ENCODE data around the gene GP5. TPM values are rescaled to one million over a fixed set of nuclear protein-coding genes. Genes with fewer than 3 reads are reported as not detected.

The GP5 gene
- total RNA-seq, 4 donors from 2014 or later = not detected

DNA sequence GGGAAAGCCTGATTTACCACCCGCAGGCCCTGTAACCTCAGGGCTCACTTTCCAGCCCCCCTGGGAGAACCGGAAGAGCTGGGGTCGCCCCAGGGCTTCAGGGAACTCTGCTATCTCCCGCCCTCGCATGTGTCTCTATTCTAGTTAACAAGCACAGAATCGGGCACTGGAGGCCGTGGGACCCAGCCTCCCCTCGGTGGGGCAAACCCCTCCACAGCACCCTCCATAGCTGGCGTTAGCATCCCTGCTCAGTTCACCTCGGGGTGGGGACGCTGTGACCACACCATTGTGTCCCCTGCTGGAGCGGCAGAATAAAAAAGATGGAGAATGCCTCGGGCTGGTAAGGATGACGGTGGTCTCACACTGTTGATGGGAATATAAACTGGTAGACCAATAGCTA lies 26.0 kb downstream of the GP5 start:
- no peak for TF ChIP-seq POLR2A (IDR thresholded peaks at IDR 0.05)
- TF ChIP-seq, protein P1, sequence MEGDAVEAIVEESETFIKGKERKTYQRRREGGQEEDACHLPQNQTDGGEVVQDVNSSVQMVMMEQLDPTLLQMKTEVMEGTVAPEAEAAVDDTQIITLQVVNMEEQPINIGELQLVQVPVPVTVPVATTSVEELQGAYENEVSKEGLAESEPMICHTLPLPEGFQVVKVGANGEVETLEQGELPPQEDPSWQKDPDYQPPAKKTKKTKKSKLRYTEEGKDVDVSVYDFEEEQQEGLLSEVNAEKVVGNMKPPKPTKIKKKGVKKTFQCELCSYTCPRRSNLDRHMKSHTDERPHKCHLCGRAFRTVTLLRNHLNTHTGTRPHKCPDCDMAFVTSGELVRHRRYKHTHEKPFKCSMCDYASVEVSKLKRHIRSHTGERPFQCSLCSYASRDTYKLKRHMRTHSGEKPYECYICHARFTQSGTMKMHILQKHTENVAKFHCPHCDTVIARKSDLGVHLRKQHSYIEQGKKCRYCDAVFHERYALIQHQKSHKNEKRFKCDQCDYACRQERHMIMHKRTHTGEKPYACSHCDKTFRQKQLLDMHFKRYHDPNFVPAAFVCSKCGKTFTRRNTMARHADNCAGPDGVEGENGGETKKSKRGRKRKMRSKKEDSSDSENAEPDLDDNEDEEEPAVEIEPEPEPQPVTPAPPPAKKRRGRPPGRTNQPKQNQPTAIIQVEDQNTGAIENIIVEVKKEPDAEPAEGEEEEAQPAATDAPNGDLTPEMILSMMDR (IDR thresholded peaks at IDR 0.05) = no peak
- Histone ChIP-seq H3K27ac (no peak overlapping the region), H3K36me3 (no peaks in the 10 kb centered on the region), H3K4me3 (no peak overlapping the region), H3K9me3 (no peaks in the 10 kb centered on the region), H3K27me3 (no peaks in the 10 kb centered on the region), H3K4me1 (no peaks in the 10 kb centered on the region)
- DNase-seq = no peak

GRCh38 chr3:194370753-194371152 lies 28.3 kb downstream of the GP5 start:
- H3K27me3 ChIP-seq = no peaks in the 10 kb centered on the region
- TF ChIP-seq, protein P1 (IDR thresholded peaks at IDR 0.05) = no peak
- TF ChIP-seq POLR2A (IDR thresholded peaks at IDR 0.05) = no peak
- DNase-seq = no peak
- no peak overlapping the region for H3K4me3 ChIP-seq
- no peak overlapping the region for H3K27ac ChIP-seq
- no peaks in the 10 kb centered on the region for H3K4me1 ChIP-seq
- H3K36me3 ChIP-seq = no peaks in the 10 kb centered on the region
- no peaks in the 10 kb centered on the region for H3K9me3 ChIP-seq

DNA sequence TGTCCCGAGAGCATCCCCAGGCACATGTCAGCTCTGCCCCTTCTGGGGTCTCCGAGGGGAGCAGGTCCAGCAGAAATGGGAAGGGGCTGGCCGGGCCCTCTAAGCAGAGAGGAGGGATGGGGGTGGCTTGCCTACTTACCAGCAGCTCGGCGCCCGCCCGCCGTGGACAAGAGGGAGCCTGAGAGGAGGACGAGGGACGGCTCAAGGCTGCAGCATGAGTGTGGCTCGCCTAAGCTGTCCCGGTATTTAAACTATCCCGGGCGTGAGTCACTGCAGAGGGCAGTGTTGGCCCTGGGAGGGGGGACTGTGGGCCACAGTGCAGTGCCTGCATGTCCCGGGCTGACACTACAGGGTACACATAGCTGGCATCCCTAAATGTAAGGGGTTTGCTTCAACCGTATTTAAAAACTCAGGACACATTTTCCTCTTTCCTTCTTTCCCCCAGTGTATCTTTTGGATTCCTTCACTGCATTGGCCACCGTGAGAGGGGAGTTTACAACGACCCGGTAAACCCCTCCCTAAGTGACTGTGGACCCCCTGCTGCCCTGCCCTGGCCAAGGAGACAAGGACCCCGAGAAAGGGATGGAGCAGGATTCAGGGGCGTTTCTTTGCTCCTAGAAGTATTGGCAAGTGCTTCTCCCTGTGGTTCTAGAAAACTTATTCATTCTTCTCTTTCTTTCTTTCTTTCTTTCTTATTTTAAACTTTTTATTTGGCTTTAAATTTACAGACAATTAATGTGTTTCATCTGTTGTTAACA lies 29.4 kb downstream of the GP5 start, which contains the start of gene LRRC15:
TSS of gene LRRC15 (minus strand) at position 222 of the 758 bp plus-strand sequence. CDS start 8,700 bp downstream, outside the sequence.
- no peak within 1 kb of the TSS for H3K27ac ChIP-seq
- H3K27me3 ChIP-seq = no peaks in the 10 kb centered on the region
- H3K4me3 ChIP-seq = no peak within 1 kb of the TSS
- no peaks in the 10 kb centered on the region for H3K9me3 ChIP-seq
- TF ChIP-seq POLR2A (IDR thresholded peaks at IDR 0.05) = no peak
- TF ChIP-seq, protein P1 (IDR thresholded peaks at IDR 0.05) = no peak
- no peaks in the 10 kb centered on the region for H3K4me1 ChIP-seq
- no peak for DNase-seq
- H3K36me3 ChIP-seq = no peaks in the 10 kb centered on the region

DNA sequence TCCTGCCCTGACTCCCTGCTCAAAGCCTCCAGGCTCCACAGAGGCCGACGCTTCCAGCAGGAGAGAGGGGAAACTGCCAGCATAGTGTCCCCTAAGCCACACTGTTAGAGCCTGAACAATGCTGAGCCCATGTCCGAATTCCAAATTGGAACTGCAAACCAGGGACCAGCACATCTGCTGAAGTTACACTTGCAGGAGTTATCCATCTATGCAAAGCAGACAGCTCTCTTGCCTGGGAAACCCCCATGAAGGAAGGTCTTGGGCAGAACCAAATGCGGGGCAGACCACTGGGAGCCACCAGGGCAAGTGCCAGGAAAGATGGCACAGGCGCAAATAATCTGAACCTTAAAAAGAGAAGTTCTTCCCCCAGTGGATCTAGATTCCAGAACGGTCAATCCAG lies 30.1 kb downstream of the GP5 start:
- no peak for DNase-seq
- no peaks in the 10 kb centered on the region for H3K27me3 ChIP-seq
- TF ChIP-seq, protein P1 (IDR thresholded peaks at IDR 0.05) = no peak
- TF ChIP-seq POLR2A (IDR thresholded peaks at IDR 0.05) = no peak
- no peaks in the 10 kb centered on the region for H3K9me3 ChIP-seq
- no peak overlapping the region for H3K27ac ChIP-seq
- H3K4me3 ChIP-seq = no peak overlapping the region
- no peaks in the 10 kb centered on the region for H3K36me3 ChIP-seq
- H3K4me1 ChIP-seq = no peaks in the 10 kb centered on the region

DNA sequence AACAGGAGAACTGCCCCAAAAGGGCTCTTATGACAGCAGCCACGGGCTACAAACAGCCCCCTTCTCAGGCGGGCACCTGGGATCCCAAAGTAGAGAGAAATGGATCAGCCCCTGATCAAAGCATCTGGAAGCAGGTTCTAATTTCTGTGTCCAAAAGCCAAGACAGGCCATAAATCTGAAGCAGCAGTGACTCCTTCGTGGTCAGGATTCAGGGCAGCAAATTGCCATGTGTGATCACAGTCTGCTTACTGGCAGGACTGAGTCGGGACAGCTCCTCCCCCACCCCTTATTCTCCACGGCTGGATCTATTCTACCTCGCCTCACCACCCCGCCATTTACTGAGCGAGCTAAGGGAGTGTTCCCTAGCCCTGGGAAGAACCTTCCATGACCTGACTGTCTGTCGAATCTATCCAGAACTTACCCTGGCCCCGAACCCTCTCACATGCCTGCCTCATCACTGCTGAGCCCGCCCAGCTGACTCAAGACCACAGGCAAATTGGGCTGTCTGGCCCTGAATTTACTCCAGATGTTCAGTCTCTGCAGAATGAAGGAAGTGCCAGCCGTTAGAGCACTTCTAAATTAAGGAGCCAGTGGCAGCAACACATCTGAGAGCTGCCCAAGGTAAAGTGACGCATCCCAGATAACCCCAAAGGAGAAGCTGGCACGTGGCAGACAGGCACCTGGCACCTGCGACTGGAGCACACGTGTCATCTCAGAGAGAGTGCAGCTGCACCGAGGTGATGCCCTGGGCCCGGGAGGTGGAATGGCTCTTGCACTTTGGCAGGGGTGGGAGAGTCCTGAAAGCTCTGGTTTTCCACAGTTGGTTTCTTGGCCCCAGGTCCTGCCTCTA lies 30.8 kb downstream of the GP5 start:
- Histone ChIP-seq H3K4me1 (no peaks in the 10 kb centered on the region), H3K9me3 (no peaks in the 10 kb centered on the region), H3K27ac (no peak overlapping the region), H3K36me3 (no peaks in the 10 kb centered on the region), H3K27me3 (no peaks in the 10 kb centered on the region), H3K4me3 (no peak overlapping the region)
- TF ChIP-seq, protein P1 (IDR thresholded peaks at IDR 0.05) = no peak
- no peak for TF ChIP-seq POLR2A (IDR thresholded peaks at IDR 0.05)
- DNase-seq = no peak
